Effector CD8-positive, alpha-beta T cell (primary cell): Measurements from ENCODE around the gene LRRC28.
"Not testable (repeated sequence)": the region's sequence is repeated elsewhere in the genome, so short reads cannot be mapped to it uniquely, and the experiment has no call there.

Experiments
- DNase-seq: peaks from one replicate; lab custom pipeline; 2025; lab: John Stamatoyannopoulos, UW

The LRRC28 gene

GRCh38 chr15:99396375-99396774 lies 145.1 kb downstream of the LRRC28 start:
- DNase-seq: no peak

DNA sequence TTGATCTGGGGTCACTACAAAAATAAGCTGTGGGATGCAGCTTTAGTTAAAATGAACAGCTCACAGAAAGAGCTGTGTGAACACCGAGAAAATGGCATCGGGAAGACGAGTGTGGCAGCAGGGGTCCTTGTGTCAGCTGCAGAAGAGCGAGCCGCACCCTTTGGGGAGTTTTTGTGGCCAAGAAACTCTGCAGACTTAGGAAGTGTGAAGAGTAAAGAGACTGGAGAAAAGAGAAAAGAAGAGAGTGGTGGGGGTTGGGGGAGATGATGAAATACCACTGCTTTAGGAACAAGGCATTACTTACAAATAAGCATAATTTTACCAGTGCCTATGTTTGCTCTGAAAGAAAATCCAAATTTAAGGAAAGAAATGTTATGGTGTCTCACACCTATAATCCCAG lies 147.8 kb downstream of the LRRC28 start:
- no peak for DNase-seq

DNA sequence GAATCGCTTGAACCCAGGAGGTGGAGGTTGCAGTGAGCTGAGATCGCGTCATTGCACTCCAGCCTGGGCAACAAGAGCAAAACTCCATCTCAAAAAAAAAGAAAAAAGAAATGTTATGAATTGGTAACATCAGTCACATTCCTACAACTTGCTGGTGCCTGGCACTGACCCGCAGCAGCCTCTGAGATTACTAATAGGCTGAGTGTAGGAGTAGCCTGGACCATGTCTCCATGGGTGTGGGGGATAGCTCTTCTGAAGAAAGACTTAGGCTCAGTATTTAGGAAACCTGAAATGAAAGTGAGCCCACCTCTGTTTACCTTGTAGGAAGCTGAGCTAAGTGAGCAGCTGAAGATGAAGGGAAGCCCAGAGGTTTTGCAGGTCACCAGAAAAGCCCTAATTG lies 148.3 kb downstream of the LRRC28 start:
- DNase-seq: no peak

GRCh38 chr15:99401216-99401615 lies 149.9 kb downstream of the LRRC28 start:
- not testable (repeated sequence) for DNase-seq

GRCh38 chr15:99402014-99402729 lies 150.9 kb downstream of the LRRC28 start:
- no peak for DNase-seq

- no peak for DNase-seq
Observed at GRCh38 chr15:99403597-99403996, 152.3 kb downstream of the LRRC28 start.

- DNase-seq: no peak
Observed at GRCh38 chr15:99404454-99404853, 153.2 kb downstream of the LRRC28 start.

- no peak for DNase-seq
Observed at GRCh38 chr15:99406120-99406519, 154.8 kb downstream of the LRRC28 start.

- no peak for DNase-seq
Observed at GRCh38 chr15:99406716-99407487, 155.6 kb downstream of the LRRC28 start.

DNA sequence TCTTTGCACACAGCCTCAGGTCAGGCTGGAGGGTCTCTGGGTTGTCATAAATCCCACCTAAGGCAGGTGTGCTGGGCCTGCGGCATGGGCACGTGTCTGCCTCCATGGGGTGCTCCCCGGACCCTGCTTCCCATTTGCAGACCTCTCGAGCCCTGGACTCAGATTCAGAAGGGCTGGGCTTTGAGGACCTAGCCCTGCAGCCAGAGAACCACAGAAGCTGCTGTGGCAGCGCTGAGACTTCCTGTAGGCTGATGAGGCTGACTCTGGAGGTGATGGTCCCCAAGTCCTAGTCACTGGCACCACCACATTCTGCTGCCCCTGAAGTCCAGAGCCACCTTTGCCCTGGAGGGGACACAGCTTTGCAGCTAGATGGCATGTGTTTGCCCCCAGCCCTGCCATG lies 156.4 kb downstream of the LRRC28 start:
- no peak for DNase-seq

DNA sequence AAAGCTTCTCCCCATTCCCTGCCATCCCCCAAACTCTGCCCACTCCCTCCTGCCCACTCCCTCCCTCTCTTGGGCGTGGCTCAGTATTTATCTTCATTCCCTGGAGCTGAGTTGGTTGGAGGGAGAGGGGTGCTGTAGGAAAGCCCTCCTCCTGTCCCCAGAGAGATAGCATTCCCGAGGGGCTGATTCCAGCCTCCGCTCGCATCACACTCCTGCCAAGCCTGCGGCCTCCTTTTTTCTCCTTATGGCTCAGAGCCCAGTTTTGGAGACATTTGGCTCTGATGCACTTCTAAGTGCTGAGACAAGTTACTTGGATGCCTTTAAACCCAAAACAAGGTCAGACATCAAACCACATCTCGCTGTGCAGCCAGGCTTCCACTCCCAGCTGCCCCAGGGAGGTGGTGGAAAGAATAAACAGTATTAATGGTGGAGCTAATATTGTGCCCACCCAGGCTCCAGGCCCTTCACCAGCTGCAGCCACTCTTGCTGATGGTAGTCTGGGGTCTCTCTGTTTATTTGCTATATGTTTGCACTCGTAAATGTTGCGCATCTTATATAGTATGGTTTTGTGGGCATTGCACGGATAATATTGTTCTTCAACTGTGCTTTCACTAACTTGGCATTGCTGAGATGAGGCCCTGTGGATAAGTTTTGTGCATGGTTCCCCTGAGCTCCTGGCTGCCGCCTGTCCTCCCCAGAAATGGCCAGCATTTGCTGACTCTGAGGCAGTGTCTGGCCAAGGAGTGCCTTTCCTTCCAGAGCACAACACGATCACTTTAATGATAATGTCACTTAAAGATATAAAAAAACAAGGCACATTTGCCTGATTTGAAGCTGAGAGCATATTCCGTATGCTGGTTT lies 157.2 kb downstream of the LRRC28 start:
- DNase-seq: no peak

DNA sequence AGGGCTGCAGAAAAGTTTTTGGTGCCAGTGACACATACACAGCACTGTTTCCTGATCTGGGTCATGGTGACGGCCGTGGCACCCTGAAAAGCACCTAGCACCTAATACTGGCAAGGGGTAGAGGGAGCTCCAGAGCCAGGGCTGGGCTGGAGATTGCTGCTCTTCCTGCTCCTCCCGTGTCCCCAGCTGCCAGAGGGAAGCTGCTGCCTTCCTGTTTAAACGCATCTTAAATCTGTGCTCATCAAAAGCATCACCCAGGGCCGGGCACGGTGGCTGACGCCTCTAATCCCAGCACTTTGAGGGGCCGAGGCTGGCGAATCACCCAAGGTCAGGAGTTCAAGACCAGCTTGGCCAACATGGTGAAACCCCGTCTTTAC lies 157.8 kb downstream of the LRRC28 start:
- DNase-seq: no peak

DNA sequence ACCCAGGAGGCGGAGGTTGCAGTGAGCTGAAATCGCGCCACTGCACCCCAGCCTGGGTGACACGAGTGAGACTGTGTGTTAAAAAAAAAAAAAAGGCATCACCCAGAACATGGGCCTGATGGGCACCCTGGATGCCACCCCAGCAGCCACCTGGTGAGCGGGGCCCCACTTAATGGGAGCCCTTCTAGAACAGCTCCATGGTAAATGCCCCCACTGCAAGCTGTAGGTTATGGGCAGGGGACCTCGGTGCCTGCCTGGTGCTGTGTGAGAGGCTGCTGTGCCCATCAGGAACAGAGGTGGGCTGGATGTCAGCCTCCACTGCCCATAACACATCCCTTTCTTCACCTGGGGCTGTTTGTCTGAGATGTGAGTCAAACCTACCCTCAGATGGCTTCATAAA lies 158.3 kb downstream of the LRRC28 start:
- no peak for DNase-seq

- no peak for DNase-seq
Observed at GRCh38 chr15:99410477-99410876, 159.2 kb downstream of the LRRC28 start.

DNA sequence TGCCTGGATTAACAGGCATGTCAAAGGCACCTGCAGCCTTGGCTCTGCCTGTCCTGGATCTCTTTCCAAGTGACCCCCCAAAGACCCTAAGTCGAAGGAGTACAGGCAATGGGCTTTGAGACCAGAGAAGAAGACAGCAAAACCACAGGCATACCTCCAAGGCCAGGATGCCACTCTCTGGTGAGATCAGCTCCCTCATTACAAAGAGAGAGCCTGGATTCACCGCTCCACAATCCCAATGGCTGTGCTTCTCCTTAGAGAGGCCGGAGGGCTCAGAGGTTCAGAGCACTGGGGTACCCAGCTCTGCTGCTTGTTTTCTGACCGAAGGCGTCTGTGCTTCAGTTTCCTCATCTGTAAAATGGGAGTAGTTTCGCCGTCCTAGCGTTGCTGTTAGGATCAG lies 160.0 kb downstream of the LRRC28 start:
- DNase-seq: no peak

GRCh38 chr15:99412082-99412481 lies 160.8 kb downstream of the LRRC28 start:
- DNase-seq: no peak

- no peak for DNase-seq
Observed at GRCh38 chr15:99412626-99413025, 161.3 kb downstream of the LRRC28 start.

- no peak for DNase-seq
Observed at GRCh38 chr15:99413955-99414754, 162.9 kb downstream of the LRRC28 start.

GRCh38 chr15:99414755-99415731 lies 163.8 kb downstream of the LRRC28 start:
- DNase-seq: no peak
